Mesothelial cell of epicardium (in vitro differentiated cells): ENCODE results near the gene PLEKHD1. TPM values are rescaled to one million over a fixed set of nuclear protein-coding genes. Genes with fewer than 3 reads are reported as not detected.
"Not testable (repeated sequence)": the region's sequence is repeated elsewhere in the genome, so short reads cannot be mapped to it uniquely, and the experiment has no call there.

ENCODE experiments used
- DNase-seq, 2 experiments: peaks; one replicate each; pipeline ENCODE4 v3.0.0; 2021; ENCODE audit warnings: low spot score in 2 of 2; ENCODE audit not compliant: unreplicated experiment in 2 of 2
- H3K27ac Mint-ChIP-seq: 2 replicates; pipeline ENCODE4 v1.8.0; 2021; ENCODE audit warnings: mixed read lengths
- H3K27me3 Mint-ChIP-seq: 2 replicates; pipeline ENCODE4 v1.8.0; 2021; ENCODE audit warnings: low read depth, mixed read lengths
- H3K36me3 Mint-ChIP-seq: 2 replicates; pipeline ENCODE4 v1.8.0; 2021; ENCODE audit warnings: mixed read lengths
- H3K4me1 Mint-ChIP-seq: 2 replicates; pipeline ENCODE4 v1.8.0; 2021; ENCODE audit warnings: mixed read lengths
- H3K4me3 Mint-ChIP-seq: 2 replicates; pipeline ENCODE4 v1.8.0; 2021; ENCODE audit warnings: mild to moderate bottlenecking, moderate library complexity, mixed read lengths
- H3K9me3 Mint-ChIP-seq: 2 replicates; pipeline ENCODE4 v1.8.0; 2021; ENCODE audit warnings: mixed read lengths
- total RNA-seq: library from RNA; stranded (reverse); gene quantifications from 3 replicates; pipeline ENCODE4 v1.2.1, GENCODE V29; 2021
- TF ChIP-seq, protein P1 (sequence below): fragments of 200-600 bp; sonication (generic); IDR thresholded peaks from one replicate; pipeline ENCODE4 v1.5.0; 2021; ENCODE audit warnings: antibody characterized with exemption; ENCODE audit not compliant: unreplicated experiment

The PLEKHD1 gene
- total RNA-seq, 1 donor from 2014 or later: 0.20 TPM

DNA sequence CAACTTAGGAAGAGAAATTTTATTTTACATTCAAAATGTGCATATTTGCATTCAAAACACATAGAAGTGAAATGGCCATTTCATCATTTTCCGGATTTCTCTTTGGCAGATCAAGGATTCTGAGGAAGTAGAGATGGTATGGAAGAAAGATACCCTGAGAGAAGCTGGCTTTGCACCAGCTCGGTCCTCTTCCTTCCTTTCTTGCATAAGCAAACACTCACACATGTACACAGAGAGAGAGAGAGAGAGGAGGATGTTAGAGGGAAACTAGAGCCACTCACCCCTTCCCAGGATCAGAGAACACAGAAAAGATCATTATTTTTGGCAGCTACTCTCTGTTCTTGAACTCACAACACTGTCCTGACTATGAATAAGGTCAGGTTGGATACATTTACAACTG is 15.6 kb upstream of the PLEKHD1 start:
- TF ChIP-seq, protein P1, sequence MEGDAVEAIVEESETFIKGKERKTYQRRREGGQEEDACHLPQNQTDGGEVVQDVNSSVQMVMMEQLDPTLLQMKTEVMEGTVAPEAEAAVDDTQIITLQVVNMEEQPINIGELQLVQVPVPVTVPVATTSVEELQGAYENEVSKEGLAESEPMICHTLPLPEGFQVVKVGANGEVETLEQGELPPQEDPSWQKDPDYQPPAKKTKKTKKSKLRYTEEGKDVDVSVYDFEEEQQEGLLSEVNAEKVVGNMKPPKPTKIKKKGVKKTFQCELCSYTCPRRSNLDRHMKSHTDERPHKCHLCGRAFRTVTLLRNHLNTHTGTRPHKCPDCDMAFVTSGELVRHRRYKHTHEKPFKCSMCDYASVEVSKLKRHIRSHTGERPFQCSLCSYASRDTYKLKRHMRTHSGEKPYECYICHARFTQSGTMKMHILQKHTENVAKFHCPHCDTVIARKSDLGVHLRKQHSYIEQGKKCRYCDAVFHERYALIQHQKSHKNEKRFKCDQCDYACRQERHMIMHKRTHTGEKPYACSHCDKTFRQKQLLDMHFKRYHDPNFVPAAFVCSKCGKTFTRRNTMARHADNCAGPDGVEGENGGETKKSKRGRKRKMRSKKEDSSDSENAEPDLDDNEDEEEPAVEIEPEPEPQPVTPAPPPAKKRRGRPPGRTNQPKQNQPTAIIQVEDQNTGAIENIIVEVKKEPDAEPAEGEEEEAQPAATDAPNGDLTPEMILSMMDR: no peak
- DNase-seq: no peak
- Mint-ChIP-seq H3K9me3 (no peaks in the 10 kb centered on the region), H3K4me1 (no peaks in the 10 kb centered on the region), H3K27ac (no peak overlapping the region), H3K4me3 (no peak overlapping the region), H3K36me3 (no peaks in the 10 kb centered on the region), H3K27me3 (no peaks in the 10 kb centered on the region)

- no peak overlapping the region for H3K4me3 Mint-ChIP-seq
- H3K4me1 Mint-ChIP-seq: no peaks in the 10 kb centered on the region
- no peaks in the 10 kb centered on the region for H3K36me3 Mint-ChIP-seq
- H3K27me3 Mint-ChIP-seq: peaks cover 4% of the 10 kb centered on the region
- no peak for DNase-seq
- TF ChIP-seq, protein P1: no peak
- no peaks in the 10 kb centered on the region for H3K9me3 Mint-ChIP-seq
- H3K27ac Mint-ChIP-seq: no peak overlapping the region
Measured at GRCh38 chr14:69471436-69471835, 13.1 kb upstream of the PLEKHD1 start.

DNA sequence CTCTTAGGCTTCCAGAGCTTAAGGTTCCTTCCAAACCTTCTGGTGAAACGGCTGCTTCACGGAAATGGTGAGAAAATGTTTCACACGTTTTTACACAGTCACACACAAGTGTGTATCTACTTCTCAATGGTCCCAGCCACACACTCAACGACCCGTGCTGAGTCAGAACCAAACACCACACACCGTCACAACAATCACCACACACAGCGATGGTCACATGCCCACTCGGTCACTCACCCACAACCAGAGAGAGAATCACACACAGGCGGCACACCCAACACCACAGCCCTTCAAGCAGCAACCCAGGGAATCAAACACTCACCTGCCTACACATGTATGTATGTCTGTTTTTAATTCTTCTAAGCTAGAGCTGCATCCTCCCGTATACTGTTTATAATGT is 12.6 kb upstream of the PLEKHD1 start:
- TF ChIP-seq, protein P1: no peak
- no peaks in the 10 kb centered on the region for H3K4me1 Mint-ChIP-seq
- H3K4me3 Mint-ChIP-seq: no peak overlapping the region
- peaks cover 5% of the 10 kb centered on the region for H3K27me3 Mint-ChIP-seq
- DNase-seq: no peak
- H3K36me3 Mint-ChIP-seq: no peaks in the 10 kb centered on the region
- H3K27ac Mint-ChIP-seq: no peak overlapping the region
- no peaks in the 10 kb centered on the region for H3K9me3 Mint-ChIP-seq

GRCh38 chr14:69473260-69473659 is 11.3 kb upstream of the PLEKHD1 start:
- H3K4me3 Mint-ChIP-seq: no peak overlapping the region
- H3K27me3 Mint-ChIP-seq: peaks cover 10% of the 10 kb centered on the region
- no peaks in the 10 kb centered on the region for H3K36me3 Mint-ChIP-seq
- no peak for DNase-seq
- H3K9me3 Mint-ChIP-seq: no peaks in the 10 kb centered on the region
- TF ChIP-seq, protein P1: no peak
- H3K27ac Mint-ChIP-seq: no peak overlapping the region
- no peaks in the 10 kb centered on the region for H3K4me1 Mint-ChIP-seq

DNA sequence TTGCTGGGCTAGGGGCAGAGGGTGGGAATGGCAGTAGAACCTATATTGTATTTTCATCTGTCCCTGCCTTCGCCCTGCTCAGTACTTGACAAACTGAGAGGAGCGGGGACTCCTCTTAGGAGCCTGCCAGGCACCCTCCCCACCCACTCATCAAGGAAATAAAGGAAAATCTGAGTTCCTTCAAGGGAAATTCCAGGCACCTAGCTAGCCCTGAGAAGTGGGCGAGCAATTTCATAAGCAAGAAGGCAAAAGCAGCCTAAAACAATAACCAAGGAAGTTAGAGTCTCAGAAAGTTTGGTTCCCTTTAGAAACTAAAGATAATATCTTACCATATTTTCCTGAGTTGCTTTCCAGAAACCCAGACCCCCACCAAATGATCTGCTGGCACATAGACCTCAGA is 10.6 kb upstream of the PLEKHD1 start:
- TF ChIP-seq, protein P1: no peak
- Mint-ChIP-seq H3K4me3 (no peak overlapping the region), H3K36me3 (no peaks in the 10 kb centered on the region), H3K9me3 (no peaks in the 10 kb centered on the region), H3K4me1 (no peaks in the 10 kb centered on the region), H3K27me3 (peaks cover 17% of the 10 kb centered on the region), H3K27ac (no peak overlapping the region)
- DNase-seq: no peak

- Mint-ChIP-seq H3K4me3 (no peak overlapping the region), H3K27me3 (peaks cover 25% of the 10 kb centered on the region), H3K9me3 (no peaks in the 10 kb centered on the region), H3K4me1 (no peaks in the 10 kb centered on the region), H3K27ac (no peak overlapping the region), H3K36me3 (no peaks in the 10 kb centered on the region)
- no peak for DNase-seq
- TF ChIP-seq, protein P1: peak; percentile 42
Measured at GRCh38 chr14:69475194-69475818, 9.2 kb upstream of the PLEKHD1 start.

DNA sequence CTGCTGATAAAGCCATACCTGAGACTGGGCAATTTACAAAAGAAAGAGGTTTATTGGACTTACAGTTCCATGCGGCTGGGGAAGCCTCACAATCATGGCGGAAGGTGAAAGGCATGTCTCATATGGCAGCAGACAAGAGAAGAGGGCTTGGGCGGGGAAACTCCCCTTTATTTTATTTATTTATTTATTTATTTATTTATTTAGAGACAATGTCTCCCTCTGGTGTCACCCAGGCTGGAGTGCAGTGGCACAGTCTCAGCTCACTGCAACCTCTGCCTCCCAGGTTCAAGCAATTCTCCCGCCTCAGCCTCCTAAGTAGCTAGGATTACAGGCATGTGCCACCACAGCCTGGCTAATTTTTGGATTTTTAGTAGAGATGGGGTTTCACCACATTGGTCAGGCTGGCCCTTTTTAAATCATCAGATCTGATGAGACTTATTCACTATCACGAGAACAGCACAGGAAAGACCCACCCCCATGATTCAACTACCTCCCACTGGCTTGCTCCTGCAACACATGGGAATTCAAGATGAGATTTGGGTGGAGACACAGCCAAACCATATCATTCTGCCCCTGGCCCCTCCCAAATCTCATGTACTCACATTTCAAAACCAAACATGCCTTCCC is 7.6 kb upstream of the PLEKHD1 start:
- H3K4me1 Mint-ChIP-seq, DNase-seq, H3K36me3 Mint-ChIP-seq, H3K4me3 Mint-ChIP-seq, H3K9me3 Mint-ChIP-seq, H3K27ac Mint-ChIP-seq: not testable (repeated sequence)
- H3K27me3 Mint-ChIP-seq: peaks cover 34% of the 10 kb centered on the region

DNA sequence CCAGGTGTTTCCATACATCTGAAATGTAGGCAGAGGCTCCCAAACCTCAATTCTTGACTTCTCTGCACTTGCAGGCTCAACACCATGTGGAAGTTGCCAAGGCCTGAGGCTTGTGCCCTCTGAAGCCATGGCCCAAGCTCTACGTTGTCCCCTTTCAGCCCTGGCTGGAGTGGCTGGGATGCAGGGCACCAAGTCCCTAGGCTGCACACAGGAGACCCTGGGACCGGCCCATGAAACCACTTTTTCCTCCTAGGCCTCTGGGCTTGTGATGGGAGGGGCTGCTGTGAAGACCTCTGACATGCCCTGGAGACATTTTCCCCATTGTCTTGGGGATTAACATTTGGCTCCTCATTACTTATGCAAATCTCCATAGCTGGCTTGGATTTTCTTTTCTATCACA is 6.5 kb upstream of the PLEKHD1 start:
- not testable (repeated sequence) for H3K27ac Mint-ChIP-seq, H3K9me3 Mint-ChIP-seq, H3K4me3 Mint-ChIP-seq, H3K4me1 Mint-ChIP-seq, DNase-seq, H3K36me3 Mint-ChIP-seq
- peaks cover 45% of the 10 kb centered on the region for H3K27me3 Mint-ChIP-seq
